GM23338 (cell line): ENCODE measurements around the gene MIB2. TPM values are rescaled to one million over a fixed set of nuclear protein-coding genes. Genes with fewer than 3 reads are reported as not detected.

Experiments used
- ATAC-seq: fragments of 200-7000 bp; cut with Tn5 transposase; 3 replicates; pipeline ENCODE4 v1.9.1; 2020
- DNase-seq: peaks from one replicate; pipeline ENCODE4 v3.0.0-alpha.2; 2015; ENCODE audit warnings: low spot score
- H2AFZ ChIP-seq: fragments of 200-600 bp; sonication (generic); 2 replicates; pipeline ENCODE4 v1.8.0; 2016; ENCODE audit warnings: antibody characterized with exemption, mild to moderate bottlenecking, moderate library complexity
- H3F3A ChIP-seq: fragments of 200-600 bp; sonication (generic); replicated peaks from 2 replicates; pipeline ENCODE4 v1.8.0; 2017; ENCODE audit warnings: antibody characterized with exemption, mixed run types, low read depth
- H3K27ac ChIP-seq: fragments of 200-600 bp; sonication (generic); 2 replicates; pipeline ENCODE4 v1.6.1; 2016; ENCODE audit warnings: low read depth
- H3K27me3 ChIP-seq: fragments of 200-600 bp; sonication (generic); 2 replicates; pipeline ENCODE4 v1.8.0; 2016; ENCODE audit warnings: mild to moderate bottlenecking, mixed run types, moderate library complexity; ENCODE audit not compliant: insufficient read depth
- H3K36me3 ChIP-seq: fragments of 200-600 bp; sonication (generic); 2 replicates; pipeline ENCODE4 v1.8.0; 2016; ENCODE audit warnings: mild to moderate bottlenecking; ENCODE audit not compliant: insufficient read depth
- H3K4me1 ChIP-seq: fragments of 200-600 bp; sonication (generic); 2 replicates; pipeline ENCODE4 v1.8.0; 2016; ENCODE audit warnings: mild to moderate bottlenecking, moderate library complexity; ENCODE audit not compliant: insufficient read depth
- H3K4me2 ChIP-seq: fragments of 200-600 bp; sonication (generic); 2 replicates; pipeline ENCODE4 v1.7.1; 2017; ENCODE audit warnings: mixed run types
- H3K4me3 ChIP-seq: fragments of 200-600 bp; sonication (generic); 2 replicates; pipeline ENCODE4 v1.6.1; 2016; ENCODE audit warnings: mixed run types
- H3K79me2 ChIP-seq: fragments of 200-600 bp; sonication (generic); replicated peaks from 2 replicates; pipeline ENCODE4 v1.8.0; 2017; ENCODE audit warnings: mild to moderate bottlenecking; ENCODE audit not compliant: insufficient read depth
- H3K9me2 ChIP-seq: fragments of 200-600 bp; sonication (generic); 2 replicates; pipeline ENCODE4 v1.8.0; 2017; ENCODE audit not compliant: insufficient read depth
- H4K20me1 ChIP-seq: fragments of 200-600 bp; sonication (generic); replicated peaks from 2 replicates; pipeline ENCODE4 v1.8.0; 2017; ENCODE audit warnings: mild to moderate bottlenecking; ENCODE audit not compliant: insufficient read depth
- H3K27ac Mint-ChIP-seq: 2 replicates; pipeline ENCODE4 v1.8.0; 2020; ENCODE audit warnings: inconsistent platforms, mild to moderate bottlenecking, moderate library complexity, mixed read lengths
- H3K27me3 Mint-ChIP-seq: 3 replicates; pipeline ENCODE4 v1.8.0; 2022; ENCODE audit warnings: low read depth, mild to moderate bottlenecking, moderate library complexity, mixed read lengths, inconsistent platforms; ENCODE audit not compliant: insufficient read depth, poor library complexity
- H3K36me3 Mint-ChIP-seq: 3 replicates; pipeline ENCODE4 v1.8.0; 2021; ENCODE audit warnings: low read depth, mild to moderate bottlenecking, inconsistent platforms, moderate library complexity, mixed read lengths
- H3K4me1 Mint-ChIP-seq: 3 replicates; pipeline ENCODE4 v1.8.0; 2020; ENCODE audit warnings: mild to moderate bottlenecking, inconsistent platforms, mixed read lengths
- H3K4me3 Mint-ChIP-seq: 3 replicates; pipeline ENCODE4 v1.8.0; 2021; ENCODE audit warnings: moderate library complexity, mild to moderate bottlenecking, inconsistent platforms, mixed read lengths
- H3K9me3 Mint-ChIP-seq: 3 replicates; pipeline ENCODE4 v1.8.0; 2020; ENCODE audit warnings: moderate library complexity, mild to moderate bottlenecking, inconsistent platforms, mixed read lengths
- CREB1 ChIP-seq: fragments of 250-450 bp; sonication (Bioruptor Pico); IDR thresholded peaks from 2 replicates; pipeline ENCODE4 v1.5.0; 2020; ENCODE audit warnings: low read depth, mild to moderate bottlenecking, moderate library complexity
- EZH2 ChIP-seq: fragments of 200-600 bp; sonication (generic); IDR thresholded peaks from one replicate; pipeline ENCODE4 v1.8.0; 2017; ENCODE audit warnings: antibody characterized with exemption, mild to moderate bottlenecking, low read depth; ENCODE audit not compliant: unreplicated experiment
- JUNB ChIP-seq: IDR thresholded peaks from one replicate; pipeline ENCODE4 v1.6.1; 2016; ENCODE audit warnings: antibody characterized with exemption; ENCODE audit not compliant: unreplicated experiment
- NANOG ChIP-seq: IDR thresholded peaks from 2 replicates; pipeline ENCODE4 v1.6.1; 2016; ENCODE audit warnings: antibody characterized with exemption, borderline replicate concordance
- POLR2AphosphoS5 ChIP-seq: IDR thresholded peaks from 2 replicates; pipeline ENCODE4 v1.6.1; 2016; ENCODE audit warnings: antibody characterized with exemption, low read depth
- STAT1 ChIP-seq: IDR thresholded peaks from one replicate; pipeline ENCODE4 v1.6.1; 2016; ENCODE audit warnings: antibody characterized with exemption; ENCODE audit not compliant: unreplicated experiment
- ZNF331 ChIP-seq: fragments of 250-450 bp; sonication (Bioruptor Pico); IDR thresholded peaks from 2 replicates; pipeline ENCODE4 v1.5.0; 2020; ENCODE audit warnings: low read depth, mild to moderate bottlenecking, moderate library complexity
- polyA plus RNA-seq: library from polyadenylated mRNA; unstranded; fragments of >200 nt; fragmentation: Nextera tagmentation; extraction: Ambion mirVana; gene quantifications from 2 replicates; pipeline ENCODE4 v1.2.1, GENCODE V29; 2016
- total RNA-seq: library from RNA; depleted of rRNA; stranded (reverse); fragments of >200 nt; shearing (Covaris generic); gene quantifications from 2 replicates; pipeline ENCODE4 v1.2.3, GENCODE V29; 2014
- TF ChIP-seq, protein P1 (sequence below), 2 experiments: fragments of 200-600 bp in 1 of 2; sonication (generic) in 1 of 2; conservative IDR thresholded peaks; 2 replicates each; pipeline versions ENCODE4 v1.5.1 to v1.6.1; 2016 to 2017; ENCODE audit warnings: antibody characterized with exemption in 2 of 2, low read depth in 2 of 2, mild to moderate bottlenecking in 2 of 2, moderate library complexity in 1 of 2
- TF ChIP-seq, protein P2 (sequence below): IDR thresholded peaks from one replicate; pipeline ENCODE4 v1.6.1; 2018; ENCODE audit warnings: antibody characterized with exemption; ENCODE audit not compliant: unreplicated experiment
- TF ChIP-seq, protein P3 (sequence below): fragments of 250-450 bp; sonication (Bioruptor Pico); IDR thresholded peaks from 2 replicates; pipeline ENCODE4 v1.5.0; 2020; ENCODE audit warnings: mild to moderate bottlenecking, moderate library complexity

Gene MIB2
- total and polyA plus RNA-seq, 2 experiments from 2014 or later, result 82.6 to 104 TPM

DNA sequence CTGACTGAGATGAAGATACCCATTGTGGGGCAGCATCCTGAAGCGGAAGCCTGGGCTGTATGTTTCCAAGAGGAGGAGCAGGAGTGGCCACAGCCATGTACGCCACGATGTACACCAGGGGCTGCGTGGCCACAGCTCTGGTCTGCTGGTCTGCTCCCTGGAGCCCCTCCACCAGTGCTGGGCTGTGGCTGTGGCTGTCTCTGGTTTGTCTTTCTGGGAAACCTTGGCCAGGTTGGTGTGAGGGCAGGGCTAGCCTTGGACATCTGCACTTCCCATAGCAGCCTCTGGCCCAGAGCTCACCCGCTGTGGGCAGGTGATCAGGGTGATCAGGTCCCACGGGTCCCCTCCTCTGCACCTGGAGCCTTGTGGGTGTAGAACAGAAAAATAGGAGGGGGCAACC, 2.6 kb downstream of the MIB2 start (continued):
- TF ChIP-seq, protein P1, sequence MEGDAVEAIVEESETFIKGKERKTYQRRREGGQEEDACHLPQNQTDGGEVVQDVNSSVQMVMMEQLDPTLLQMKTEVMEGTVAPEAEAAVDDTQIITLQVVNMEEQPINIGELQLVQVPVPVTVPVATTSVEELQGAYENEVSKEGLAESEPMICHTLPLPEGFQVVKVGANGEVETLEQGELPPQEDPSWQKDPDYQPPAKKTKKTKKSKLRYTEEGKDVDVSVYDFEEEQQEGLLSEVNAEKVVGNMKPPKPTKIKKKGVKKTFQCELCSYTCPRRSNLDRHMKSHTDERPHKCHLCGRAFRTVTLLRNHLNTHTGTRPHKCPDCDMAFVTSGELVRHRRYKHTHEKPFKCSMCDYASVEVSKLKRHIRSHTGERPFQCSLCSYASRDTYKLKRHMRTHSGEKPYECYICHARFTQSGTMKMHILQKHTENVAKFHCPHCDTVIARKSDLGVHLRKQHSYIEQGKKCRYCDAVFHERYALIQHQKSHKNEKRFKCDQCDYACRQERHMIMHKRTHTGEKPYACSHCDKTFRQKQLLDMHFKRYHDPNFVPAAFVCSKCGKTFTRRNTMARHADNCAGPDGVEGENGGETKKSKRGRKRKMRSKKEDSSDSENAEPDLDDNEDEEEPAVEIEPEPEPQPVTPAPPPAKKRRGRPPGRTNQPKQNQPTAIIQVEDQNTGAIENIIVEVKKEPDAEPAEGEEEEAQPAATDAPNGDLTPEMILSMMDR (conservative IDR thresholded peaks at IDR 0.05; ENCODE audit: low read depth in 2 of 2), result no peak
- TF ChIP-seq POLR2AphosphoS5 (no peak), EZH2 (no peak)

DNA sequence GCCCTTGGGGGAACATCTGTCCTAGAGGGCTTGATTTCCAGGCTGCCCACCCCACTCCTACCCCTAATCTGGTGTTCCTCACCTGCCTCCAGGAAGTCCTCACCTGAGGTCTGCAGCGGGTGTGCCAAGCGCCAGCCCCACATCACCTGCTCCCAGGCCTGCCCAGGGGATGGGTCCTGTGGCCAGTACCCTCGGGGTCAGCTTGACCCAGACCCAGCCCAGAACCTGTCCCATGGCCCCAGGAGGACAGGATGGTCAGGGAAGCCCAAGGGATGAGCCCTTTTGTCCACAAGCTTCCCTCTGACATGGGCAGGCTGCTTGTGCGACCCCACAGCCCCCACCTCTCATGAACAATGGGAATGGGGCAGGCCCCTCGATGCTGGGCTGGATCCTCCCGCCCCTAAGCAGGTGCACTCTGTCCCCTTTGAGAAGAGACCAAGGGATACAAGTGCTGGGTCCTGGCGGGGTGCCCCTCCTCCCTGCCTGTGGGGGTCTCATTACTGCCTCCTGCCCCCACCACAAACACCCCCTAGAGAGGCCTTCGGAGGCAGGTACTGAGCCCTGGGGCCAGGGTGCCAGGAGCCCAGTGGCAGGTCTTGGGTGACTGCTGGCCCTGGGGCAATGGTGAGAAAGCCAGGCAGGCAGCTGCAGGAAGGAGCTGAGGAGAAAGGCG, 3.2 kb downstream of the MIB2 start:
- H3K4me3 ChIP-seq, result no peak overlapping the region
- Mint-ChIP-seq H3K9me3 (no peaks in the 10 kb centered on the region; the same call in 2 of the 3 replicates), H3K36me3 (peaks cover 2% of the 10 kb centered on the region; the same call in 2 of the 3 replicates), H3K4me3 (no peak overlapping the region), H3K27ac (no peak overlapping the region), H3K4me1 (peaks cover 11% of the 10 kb centered on the region), H3K27me3 (peaks cover 13% of the 10 kb centered on the region)
- no peak for DNase-seq
- peaks cover 6% of the 10 kb centered on the region; the same call in 1 of the 2 replicates for H3K4me1 ChIP-seq
- H3K27me3 ChIP-seq, result no peaks in the 10 kb centered on the region
- no peaks in the 10 kb centered on the region for H3K36me3 ChIP-seq
- H4K20me1 ChIP-seq, result peaks cover 11% of the 10 kb centered on the region
- peaks cover 14% of the 10 kb centered on the region; the same call in 1 of the 2 replicates for H3K79me2 ChIP-seq
- no peak overlapping the region for H2AFZ ChIP-seq
- H3K27ac ChIP-seq, result no peak overlapping the region
- H3F3A ChIP-seq, result peaks cover 4% of the 10 kb centered on the region; the same call in 1 of the 2 replicates
- no peak overlapping the region for H3K4me2 ChIP-seq
- no peaks in the 10 kb centered on the region for H3K9me2 ChIP-seq
- ATAC-seq, result no peak
- no peak for TF ChIP-seq JUNB
- TF ChIP-seq, protein P2, sequence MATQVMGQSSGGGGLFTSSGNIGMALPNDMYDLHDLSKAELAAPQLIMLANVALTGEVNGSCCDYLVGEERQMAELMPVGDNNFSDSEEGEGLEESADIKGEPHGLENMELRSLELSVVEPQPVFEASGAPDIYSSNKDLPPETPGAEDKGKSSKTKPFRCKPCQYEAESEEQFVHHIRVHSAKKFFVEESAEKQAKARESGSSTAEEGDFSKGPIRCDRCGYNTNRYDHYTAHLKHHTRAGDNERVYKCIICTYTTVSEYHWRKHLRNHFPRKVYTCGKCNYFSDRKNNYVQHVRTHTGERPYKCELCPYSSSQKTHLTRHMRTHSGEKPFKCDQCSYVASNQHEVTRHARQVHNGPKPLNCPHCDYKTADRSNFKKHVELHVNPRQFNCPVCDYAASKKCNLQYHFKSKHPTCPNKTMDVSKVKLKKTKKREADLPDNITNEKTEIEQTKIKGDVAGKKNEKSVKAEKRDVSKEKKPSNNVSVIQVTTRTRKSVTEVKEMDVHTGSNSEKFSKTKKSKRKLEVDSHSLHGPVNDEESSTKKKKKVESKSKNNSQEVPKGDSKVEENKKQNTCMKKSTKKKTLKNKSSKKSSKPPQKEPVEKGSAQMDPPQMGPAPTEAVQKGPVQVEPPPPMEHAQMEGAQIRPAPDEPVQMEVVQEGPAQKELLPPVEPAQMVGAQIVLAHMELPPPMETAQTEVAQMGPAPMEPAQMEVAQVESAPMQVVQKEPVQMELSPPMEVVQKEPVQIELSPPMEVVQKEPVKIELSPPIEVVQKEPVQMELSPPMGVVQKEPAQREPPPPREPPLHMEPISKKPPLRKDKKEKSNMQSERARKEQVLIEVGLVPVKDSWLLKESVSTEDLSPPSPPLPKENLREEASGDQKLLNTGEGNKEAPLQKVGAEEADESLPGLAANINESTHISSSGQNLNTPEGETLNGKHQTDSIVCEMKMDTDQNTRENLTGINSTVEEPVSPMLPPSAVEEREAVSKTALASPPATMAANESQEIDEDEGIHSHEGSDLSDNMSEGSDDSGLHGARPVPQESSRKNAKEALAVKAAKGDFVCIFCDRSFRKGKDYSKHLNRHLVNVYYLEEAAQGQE, result no peak
- no peak for TF ChIP-seq CREB1
- TF ChIP-seq STAT1, result no peak
- no peak for TF ChIP-seq POLR2AphosphoS5
- TF ChIP-seq, protein P3, sequence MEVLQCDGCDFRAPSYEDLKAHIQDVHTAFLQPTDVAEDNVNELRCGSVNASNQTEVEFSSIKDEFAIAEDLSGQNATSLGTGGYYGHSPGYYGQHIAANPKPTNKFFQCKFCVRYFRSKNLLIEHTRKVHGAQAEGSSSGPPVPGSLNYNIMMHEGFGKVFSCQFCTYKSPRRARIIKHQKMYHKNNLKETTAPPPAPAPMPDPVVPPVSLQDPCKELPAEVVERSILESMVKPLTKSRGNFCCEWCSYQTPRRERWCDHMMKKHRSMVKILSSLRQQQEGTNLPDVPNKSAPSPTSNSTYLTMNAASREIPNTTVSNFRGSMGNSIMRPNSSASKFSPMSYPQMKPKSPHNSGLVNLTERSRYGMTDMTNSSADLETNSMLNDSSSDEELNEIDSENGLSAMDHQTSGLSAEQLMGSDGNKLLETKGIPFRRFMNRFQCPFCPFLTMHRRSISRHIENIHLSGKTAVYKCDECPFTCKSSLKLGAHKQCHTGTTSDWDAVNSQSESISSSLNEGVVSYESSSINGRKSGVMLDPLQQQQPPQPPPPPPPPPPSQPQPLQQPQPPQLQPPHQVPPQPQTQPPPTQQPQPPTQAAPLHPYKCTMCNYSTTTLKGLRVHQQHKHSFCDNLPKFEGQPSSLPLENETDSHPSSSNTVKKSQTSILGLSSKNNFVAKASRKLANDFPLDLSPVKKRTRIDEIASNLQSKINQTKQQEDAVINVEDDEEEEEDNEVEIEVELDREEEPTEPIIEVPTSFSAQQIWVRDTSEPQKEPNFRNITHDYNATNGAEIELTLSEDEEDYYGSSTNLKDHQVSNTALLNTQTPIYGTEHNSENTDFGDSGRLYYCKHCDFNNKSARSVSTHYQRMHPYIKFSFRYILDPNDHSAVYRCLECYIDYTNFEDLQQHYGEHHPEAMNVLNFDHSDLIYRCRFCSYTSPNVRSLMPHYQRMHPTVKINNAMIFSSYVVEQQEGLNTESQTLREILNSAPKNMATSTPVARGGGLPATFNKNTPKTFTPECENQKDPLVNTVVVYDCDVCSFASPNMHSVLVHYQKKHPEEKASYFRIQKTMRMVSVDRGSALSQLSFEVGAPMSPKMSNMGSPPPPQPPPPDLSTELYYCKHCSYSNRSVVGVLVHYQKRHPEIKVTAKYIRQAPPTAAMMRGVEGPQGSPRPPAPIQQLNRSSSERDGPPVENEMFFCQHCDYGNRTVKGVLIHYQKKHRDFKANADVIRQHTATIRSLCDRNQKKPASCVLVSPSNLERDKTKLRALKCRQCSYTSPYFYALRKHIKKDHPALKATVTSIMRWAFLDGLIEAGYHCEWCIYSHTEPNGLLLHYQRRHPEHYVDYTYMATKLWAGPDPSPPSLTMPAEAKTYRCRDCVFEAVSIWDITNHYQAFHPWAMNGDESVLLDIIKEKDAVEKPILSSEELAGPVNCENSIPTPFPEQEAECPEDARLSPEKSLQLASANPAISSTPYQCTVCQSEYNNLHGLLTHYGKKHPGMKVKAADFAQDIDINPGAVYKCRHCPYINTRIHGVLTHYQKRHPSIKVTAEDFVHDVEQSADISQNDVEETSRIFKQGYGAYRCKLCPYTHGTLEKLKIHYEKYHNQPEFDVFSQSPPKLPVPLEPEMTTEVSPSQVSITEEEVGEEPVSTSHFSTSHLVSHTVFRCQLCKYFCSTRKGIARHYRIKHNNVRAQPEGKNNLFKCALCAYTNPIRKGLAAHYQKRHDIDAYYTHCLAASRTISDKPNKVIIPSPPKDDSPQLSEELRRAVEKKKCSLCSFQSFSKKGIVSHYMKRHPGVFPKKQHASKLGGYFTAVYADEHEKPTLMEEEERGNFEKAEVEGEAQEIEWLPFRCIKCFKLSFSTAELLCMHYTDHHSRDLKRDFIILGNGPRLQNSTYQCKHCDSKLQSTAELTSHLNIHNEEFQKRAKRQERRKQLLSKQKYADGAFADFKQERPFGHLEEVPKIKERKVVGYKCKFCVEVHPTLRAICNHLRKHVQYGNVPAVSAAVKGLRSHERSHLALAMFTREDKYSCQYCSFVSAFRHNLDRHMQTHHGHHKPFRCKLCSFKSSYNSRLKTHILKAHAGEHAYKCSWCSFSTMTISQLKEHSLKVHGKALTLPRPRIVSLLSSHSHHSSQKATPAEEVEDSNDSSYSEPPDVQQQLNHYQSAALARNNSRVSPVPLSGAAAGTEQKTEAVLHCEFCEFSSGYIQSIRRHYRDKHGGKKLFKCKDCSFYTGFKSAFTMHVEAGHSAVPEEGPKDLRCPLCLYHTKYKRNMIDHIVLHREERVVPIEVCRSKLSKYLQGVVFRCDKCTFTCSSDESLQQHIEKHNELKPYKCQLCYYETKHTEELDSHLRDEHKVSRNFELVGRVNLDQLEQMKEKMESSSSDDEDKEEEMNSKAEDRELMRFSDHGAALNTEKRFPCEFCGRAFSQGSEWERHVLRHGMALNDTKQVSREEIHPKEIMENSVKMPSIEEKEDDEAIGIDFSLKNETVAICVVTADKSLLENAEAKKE, result no peak
- TF ChIP-seq NANOG, result no peak
- TF ChIP-seq, protein P1 (conservative IDR thresholded peaks at IDR 0.05; ENCODE audit: low read depth in 2 of 2), result no peak
- no peak for TF ChIP-seq EZH2
- TF ChIP-seq ZNF331 (CRISPR knock-in tag), result no peak
